Effector memory CD8-positive, alpha-beta T cell (primary cell): ENCODE measurements around the gene CALCB.

ENCODE experiments used
- ATAC-seq: fragments of 150-1000 bp; cut with Tn5 transposase; replicated peaks from 2 replicates; pipeline ENCODE4 v1.10.0; 2021; ENCODE audit warnings: mild to moderate bottlenecking, moderate library complexity
- DNase-seq, 3 experiments: peaks; one replicate each; pipeline ENCODE4 v3.0.0; 2021
- H3K27ac Mint-ChIP-seq, 2 donors: one replicate each; pipeline ENCODE4 v1.8.0; 2022; ENCODE audit warnings: mild to moderate bottlenecking in 2 of 2, mixed read lengths in 2 of 2, moderate library complexity in 2 of 2
- H3K27me3 Mint-ChIP-seq, 2 donors: one replicate each; pipeline ENCODE4 v1.8.0; 2022; ENCODE audit warnings: mixed read lengths in 2 of 2
- H3K36me3 Mint-ChIP-seq: one replicate; pipeline ENCODE4 v1.8.0; 2022; ENCODE audit warnings: mild to moderate bottlenecking, moderate library complexity, mixed read lengths; ENCODE audit not compliant: insufficient read depth
- H3K4me1 Mint-ChIP-seq, 2 donors: one replicate each; pipeline ENCODE4 v1.8.0; 2022; ENCODE audit warnings: low read depth in 2 of 2, mixed read lengths in 2 of 2
- H3K4me3 Mint-ChIP-seq, 2 donors: one replicate each; pipeline ENCODE4 v1.8.0; 2022; ENCODE audit warnings: mild to moderate bottlenecking in 2 of 2, mixed read lengths in 2 of 2, moderate library complexity in 2 of 2
- H3K9me3 Mint-ChIP-seq, 2 donors: one replicate each; pipeline ENCODE4 v1.8.0; 2022; ENCODE audit warnings: mixed read lengths in 2 of 2

The CALCB gene

GRCh38 chr11:15095736-15096228 is 22.4 kb downstream of the CALCB start:
- H3K9me3 Mint-ChIP-seq = no peaks in the 10 kb centered on the region

GRCh38 chr11:15097411-15097810 is 24.0 kb downstream of the CALCB start:
- Mint-ChIP-seq H3K4me1 (peaks cover 0 to 2% of the 10 kb centered on the region in 2 donors), H3K27me3 (peaks cover 55 to 67% of the 10 kb centered on the region in 2 donors), H3K4me3 (no peak overlapping the region), H3K9me3 (no peaks in the 10 kb centered on the region), H3K36me3 (no peaks in the 10 kb centered on the region), H3K27ac (no peak overlapping the region)
- no peak for DNase-seq
- no peak for ATAC-seq

More at GRCh38 chr11:15095736-15096228, 22.4 kb downstream of the CALCB start:
- no peak overlapping the region for H3K27ac Mint-ChIP-seq
- DNase-seq = no peak
- H3K36me3 Mint-ChIP-seq = no peaks in the 10 kb centered on the region
- ATAC-seq = no peak
- no peak overlapping the region for H3K4me3 Mint-ChIP-seq
- no peaks in the 10 kb centered on the region for H3K4me1 Mint-ChIP-seq
- peaks cover 60 to 83% of the 10 kb centered on the region in 2 donors for H3K27me3 Mint-ChIP-seq

GRCh38 chr11:15099267-15099666 is 25.9 kb downstream of the CALCB start:
- no peaks in the 10 kb centered on the region for H3K9me3 Mint-ChIP-seq
- no peak for DNase-seq
- no peak for ATAC-seq
- no peaks in the 10 kb centered on the region for H3K36me3 Mint-ChIP-seq
- no peak overlapping the region for H3K4me3 Mint-ChIP-seq
- H3K27me3 Mint-ChIP-seq = peaks cover 55 to 60% of the 10 kb centered on the region in 2 donors
- peaks cover 0 to 2% of the 10 kb centered on the region in 2 donors for H3K4me1 Mint-ChIP-seq
- H3K27ac Mint-ChIP-seq = no peak overlapping the region

- ATAC-seq (peak; percentile 57), DNase-seq (peak; percentile 26 to 44 (median 32))
- Mint-ChIP-seq H3K9me3 (no peaks in the 10 kb centered on the region), H3K4me1 (peaks cover 0 to 2% of the 10 kb centered on the region in 2 donors), H3K27ac (no peak overlapping the region), H3K36me3 (no peaks in the 10 kb centered on the region), H3K4me3 (no peak overlapping the region), H3K27me3 (peaks cover 40 to 46% of the 10 kb centered on the region in 2 donors)
These were observed 27.8 kb downstream of the CALCB start for GRCh38 chr11:15101072-15101709.

GRCh38 chr11:15104166-15104565 is 30.8 kb downstream of the CALCB start:
- Mint-ChIP-seq H3K27ac (no peak overlapping the region), H3K9me3 (no peaks in the 10 kb centered on the region), H3K4me1 (peaks cover 0 to 2% of the 10 kb centered on the region in 2 donors), H3K4me3 (no peak overlapping the region), H3K36me3 (no peaks in the 10 kb centered on the region), H3K27me3 (peaks cover 13 to 16% of the 10 kb centered on the region in 2 donors)
- DNase-seq (no peak), ATAC-seq (no peak)

GRCh38 chr11:15106201-15106965 is 33.0 kb downstream of the CALCB start:
- H3K4me1 Mint-ChIP-seq = no peaks in the 10 kb centered on the region
- H3K4me3 Mint-ChIP-seq = no peak overlapping the region
- no peak for DNase-seq
- no peak for ATAC-seq
- H3K27ac Mint-ChIP-seq = no peak overlapping the region
- no peaks in the 10 kb centered on the region for H3K9me3 Mint-ChIP-seq
- no peaks in the 10 kb centered on the region for H3K27me3 Mint-ChIP-seq
- no peaks in the 10 kb centered on the region for H3K36me3 Mint-ChIP-seq

- no peak overlapping the region for H3K4me3 Mint-ChIP-seq
- DNase-seq = no peak
These were observed 34.5 kb downstream of the CALCB start for GRCh38 chr11:15107730-15108515.

GRCh38 chr11:15108592-15109130 is 35.3 kb downstream of the CALCB start:
- Mint-ChIP-seq H3K27me3 (peaks cover 5 to 7% of the 10 kb centered on the region in 2 donors), H3K27ac (no peak overlapping the region), H3K4me1 (peaks cover 5% of the 10 kb centered on the region in 2 donors), H3K36me3 (no peaks in the 10 kb centered on the region), H3K9me3 (no peaks in the 10 kb centered on the region), H3K4me3 (no peak overlapping the region)
- no peak for DNase-seq
- ATAC-seq = no peak

More at GRCh38 chr11:15107730-15108515, 34.5 kb downstream of the CALCB start:
- no peaks in the 10 kb centered on the region for H3K4me1 Mint-ChIP-seq
- H3K36me3 Mint-ChIP-seq = no peaks in the 10 kb centered on the region
- ATAC-seq = no peak
- no peaks in the 10 kb centered on the region for H3K9me3 Mint-ChIP-seq
- H3K27ac Mint-ChIP-seq = no peak overlapping the region
- H3K27me3 Mint-ChIP-seq = peaks cover 0 to under 1% of the 10 kb centered on the region in 2 donors

- no peaks in the 10 kb centered on the region for H3K36me3 Mint-ChIP-seq
- no peak for DNase-seq
- no peak overlapping the region for H3K4me3 Mint-ChIP-seq
- peaks cover 7% of the 10 kb centered on the region in 2 donors for H3K4me1 Mint-ChIP-seq
- no peak for ATAC-seq
- no peak overlapping the region for H3K27ac Mint-ChIP-seq
- no peaks in the 10 kb centered on the region for H3K9me3 Mint-ChIP-seq
- H3K27me3 Mint-ChIP-seq = peaks cover 12 to 15% of the 10 kb centered on the region in 2 donors
These were observed 36.2 kb downstream of the CALCB start for GRCh38 chr11:15109602-15110001.

GRCh38 chr11:15111215-15111614 is 37.8 kb downstream of the CALCB start:
- no peaks in the 10 kb centered on the region for H3K36me3 Mint-ChIP-seq
- no peak for DNase-seq
- peaks cover 7 to 10% of the 10 kb centered on the region in 2 donors for H3K4me1 Mint-ChIP-seq
- no peak for ATAC-seq
- peaks cover 27 to 28% of the 10 kb centered on the region in 2 donors for H3K27me3 Mint-ChIP-seq
- no peak overlapping the region for H3K27ac Mint-ChIP-seq
- H3K9me3 Mint-ChIP-seq = no peaks in the 10 kb centered on the region
- no peak overlapping the region for H3K4me3 Mint-ChIP-seq

GRCh38 chr11:15112131-15112541 is 38.7 kb downstream of the CALCB start:
- ATAC-seq = no peak
- Mint-ChIP-seq H3K27ac (no peak overlapping the region), H3K4me1 (peaks cover 7 to 10% of the 10 kb centered on the region in 2 donors)

GRCh38 chr11:15113381-15113780 is 40.0 kb downstream of the CALCB start:
- Mint-ChIP-seq H3K4me1 (peaks cover 7 to 10% of the 10 kb centered on the region in 2 donors), H3K4me3 (peak overlapping the region; percentile 15 to 65), H3K27ac (no peak overlapping the region), H3K27me3 (peaks cover 46 to 48% of the 10 kb centered on the region in 2 donors), H3K36me3 (no peaks in the 10 kb centered on the region), H3K9me3 (no peaks in the 10 kb centered on the region)
- peak; percentile 69 for ATAC-seq
- no peak for DNase-seq

More at GRCh38 chr11:15112131-15112541, 38.7 kb downstream of the CALCB start:
- peaks cover 36 to 37% of the 10 kb centered on the region in 2 donors for H3K27me3 Mint-ChIP-seq
- no peak for DNase-seq
- H3K4me3 Mint-ChIP-seq = no peak overlapping the region
- no peaks in the 10 kb centered on the region for H3K36me3 Mint-ChIP-seq
- no peaks in the 10 kb centered on the region for H3K9me3 Mint-ChIP-seq
